GM13976 (cell line): ENCODE results near the gene JDP2.

Source experiments
- DNase-seq: peaks from one replicate; pipeline ENCODE4 v3.0.0; 2012; ENCODE audit warnings: low spot score
- in situ Hi-C: fragments of 300-500 bp; cut with MboI; formaldehyde crosslinking; loops from one replicate; pipeline ENCODE4 v1.12.0; 2022; ENCODE audit warnings: low sequenced_read_pairs, mixed read lengths, inconsistent platforms; ENCODE audit not compliant: unreplicated experiment
- TF ChIP-seq, protein P1 (sequence below): IDR thresholded peaks from 2 replicates; pipeline ENCODE4 v1.5.1; 2012; ENCODE audit warnings: borderline replicate concordance, mild to moderate bottlenecking; ENCODE audit not compliant: insufficient read depth; ENCODE audit errors: extremely low read depth, missing control alignments, control extremely low read depth

Gene JDP2

DNA sequence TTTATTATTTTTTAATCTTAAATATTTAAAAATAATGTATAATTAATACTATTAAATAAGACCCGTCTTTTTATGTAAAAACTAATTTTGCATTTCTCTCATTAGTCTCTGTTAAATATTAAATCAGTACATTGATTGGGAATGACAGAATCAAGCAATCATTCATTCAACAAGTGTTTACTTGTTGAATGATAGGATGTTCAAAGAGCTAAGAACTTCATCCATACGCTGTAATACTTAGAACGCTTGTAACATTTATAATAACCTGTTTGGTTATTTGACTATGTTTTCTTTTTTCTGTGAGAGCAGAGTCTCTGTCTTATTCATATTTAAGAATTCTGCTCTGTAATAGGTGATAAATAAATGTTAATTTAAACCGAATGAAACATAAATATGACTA, 91.6 kb downstream of the JDP2 start:
- in situ Hi-C loops, result no loop called here
- no peak for DNase-seq
- TF ChIP-seq, protein P1, sequence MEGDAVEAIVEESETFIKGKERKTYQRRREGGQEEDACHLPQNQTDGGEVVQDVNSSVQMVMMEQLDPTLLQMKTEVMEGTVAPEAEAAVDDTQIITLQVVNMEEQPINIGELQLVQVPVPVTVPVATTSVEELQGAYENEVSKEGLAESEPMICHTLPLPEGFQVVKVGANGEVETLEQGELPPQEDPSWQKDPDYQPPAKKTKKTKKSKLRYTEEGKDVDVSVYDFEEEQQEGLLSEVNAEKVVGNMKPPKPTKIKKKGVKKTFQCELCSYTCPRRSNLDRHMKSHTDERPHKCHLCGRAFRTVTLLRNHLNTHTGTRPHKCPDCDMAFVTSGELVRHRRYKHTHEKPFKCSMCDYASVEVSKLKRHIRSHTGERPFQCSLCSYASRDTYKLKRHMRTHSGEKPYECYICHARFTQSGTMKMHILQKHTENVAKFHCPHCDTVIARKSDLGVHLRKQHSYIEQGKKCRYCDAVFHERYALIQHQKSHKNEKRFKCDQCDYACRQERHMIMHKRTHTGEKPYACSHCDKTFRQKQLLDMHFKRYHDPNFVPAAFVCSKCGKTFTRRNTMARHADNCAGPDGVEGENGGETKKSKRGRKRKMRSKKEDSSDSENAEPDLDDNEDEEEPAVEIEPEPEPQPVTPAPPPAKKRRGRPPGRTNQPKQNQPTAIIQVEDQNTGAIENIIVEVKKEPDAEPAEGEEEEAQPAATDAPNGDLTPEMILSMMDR, result no peak

DNA sequence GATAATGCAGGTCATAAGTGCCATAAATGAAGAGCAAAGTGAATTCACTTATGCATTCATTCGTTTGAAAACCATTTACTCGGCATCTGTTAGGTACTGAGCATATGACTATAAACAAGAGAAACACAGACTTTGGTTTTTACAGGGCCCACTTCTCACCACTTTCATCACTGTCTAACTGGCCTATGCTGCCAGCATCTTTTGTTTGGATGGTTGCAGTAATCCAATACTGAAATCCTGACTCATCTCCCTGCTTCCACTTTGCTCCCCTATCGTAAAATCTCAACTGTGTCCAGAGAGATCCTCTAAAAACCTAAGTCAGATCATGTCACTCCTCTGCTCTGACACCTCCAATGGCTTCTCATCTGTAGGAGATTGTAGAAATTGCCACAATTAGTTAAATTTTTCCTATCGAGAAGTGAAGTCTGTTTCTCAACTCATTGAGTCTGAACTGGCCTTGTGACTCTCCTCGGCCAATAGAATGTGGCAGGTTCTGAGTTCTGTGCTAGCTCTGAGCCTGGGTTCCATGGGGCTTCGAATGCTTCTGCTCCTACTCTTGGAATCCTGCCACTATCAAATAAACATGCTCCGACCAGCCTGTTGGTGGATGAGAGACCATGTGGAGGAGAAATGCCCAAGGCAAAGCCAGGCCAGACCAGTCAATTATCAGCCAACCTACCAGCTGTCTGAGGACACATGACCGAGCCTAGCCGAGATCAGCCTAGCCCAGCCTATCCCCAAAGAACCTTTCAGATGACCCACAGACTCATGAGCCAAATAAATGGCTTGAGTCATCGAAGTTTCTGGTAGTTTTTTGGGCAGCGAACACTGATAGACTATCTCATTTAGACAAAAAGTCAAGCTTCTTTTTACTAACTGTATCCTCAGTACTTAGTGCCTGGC, 92.3 kb downstream of the JDP2 start:
- no peak for DNase-seq
- TF ChIP-seq, protein P1, result no peak
- in situ Hi-C loops, result no loop called here

DNA sequence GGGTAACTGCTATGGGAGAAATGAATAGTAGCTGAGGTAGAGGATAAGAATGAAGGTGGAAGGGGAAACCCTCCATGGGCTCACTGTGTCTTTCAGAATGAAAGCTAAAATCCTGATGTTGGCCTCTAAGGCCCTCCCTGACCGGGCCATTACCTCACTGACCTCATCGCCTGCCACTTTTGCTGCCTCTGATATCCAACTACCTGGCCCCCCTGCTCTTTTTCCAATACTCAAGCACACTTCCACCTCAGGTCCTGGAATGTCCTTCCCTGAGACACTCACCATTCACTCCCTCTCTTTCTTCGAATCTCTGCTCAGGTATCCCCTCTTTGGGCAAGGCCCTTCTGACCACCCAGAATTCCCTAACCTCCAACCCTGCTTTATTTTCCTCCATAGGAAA, 93.0 kb downstream of the JDP2 start:
- TF ChIP-seq, protein P1, result no peak
- in situ Hi-C loops, result no loop called here
- DNase-seq, result no peak

DNA sequence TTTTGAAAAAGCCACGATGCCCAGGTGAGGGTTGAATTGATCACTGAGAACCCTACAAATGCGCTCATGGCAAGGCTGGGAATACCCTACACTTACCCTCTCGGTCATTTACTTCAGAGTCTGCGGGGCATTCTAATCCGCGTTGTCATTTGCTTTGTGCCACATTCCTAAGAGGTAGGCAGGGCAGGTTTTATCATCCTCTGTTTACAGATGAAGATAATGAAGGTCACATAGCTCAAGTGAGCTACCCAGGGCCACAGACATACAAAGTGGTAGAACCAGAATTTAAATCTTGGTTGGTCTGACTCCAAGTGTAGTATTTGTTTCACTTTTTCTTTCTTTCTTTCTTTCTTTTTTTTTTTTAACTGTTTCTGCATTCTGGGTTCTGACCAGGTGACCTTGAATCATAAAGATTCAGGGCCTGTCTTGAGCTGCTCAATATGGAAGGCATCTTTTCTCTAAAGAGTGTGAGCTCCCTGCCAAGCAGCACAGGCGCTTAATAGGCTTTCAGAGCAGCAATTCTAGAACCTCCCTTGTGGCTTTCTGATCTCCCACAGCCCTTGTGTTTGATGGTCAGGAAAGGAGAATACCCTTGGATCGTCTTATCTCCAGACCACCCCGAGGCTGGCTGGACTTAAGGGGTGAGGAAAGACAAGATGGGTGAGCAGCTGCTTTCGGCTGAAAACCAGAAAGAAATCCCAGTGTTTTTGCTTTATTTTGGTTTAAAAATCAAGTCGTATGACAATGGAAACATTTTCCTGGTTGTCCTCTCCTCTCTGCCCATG, 93.8 kb downstream of the JDP2 start:
- DNase-seq, result no peak
- in situ Hi-C loops, result no loop called here
- TF ChIP-seq, protein P1, result no peak

DNA sequence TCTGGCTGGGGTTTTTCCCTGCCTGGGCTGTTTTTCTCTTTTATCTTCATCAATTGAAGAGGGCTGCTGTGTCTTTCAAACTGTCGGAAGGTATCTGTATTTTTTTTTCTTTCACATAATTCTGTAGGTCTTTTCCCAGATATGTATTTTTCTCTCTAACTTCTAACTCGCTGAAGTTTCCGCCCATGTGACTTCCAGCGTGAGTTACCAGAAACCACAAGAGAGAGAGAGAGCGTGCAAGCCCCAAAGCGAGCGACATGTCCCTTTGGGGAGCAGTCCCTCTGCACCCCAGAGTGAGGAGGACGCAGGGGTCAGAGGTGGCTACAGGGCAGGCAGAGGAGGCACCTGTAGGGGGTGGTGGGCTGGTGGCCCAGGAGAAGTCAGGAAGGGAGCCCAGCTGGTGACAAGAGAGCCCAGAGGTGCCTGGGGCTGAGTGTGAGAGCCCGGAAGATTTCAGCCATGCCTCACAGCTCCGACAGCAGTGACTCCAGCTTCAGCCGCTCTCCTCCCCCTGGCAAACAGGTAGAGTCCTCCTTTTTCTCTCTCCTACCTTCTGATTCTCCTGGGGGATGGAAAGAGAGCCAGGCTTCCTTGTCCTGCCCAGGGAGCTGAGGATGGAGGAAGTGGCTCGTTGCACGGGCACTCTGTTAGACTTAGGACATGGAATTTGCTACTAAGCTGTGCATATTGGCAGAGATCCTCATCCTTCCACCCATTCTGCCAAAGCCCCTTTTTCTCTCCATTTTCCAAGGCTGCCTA, 94.6 kb downstream of the JDP2 start, which contains the start of gene BATF:
Gene BATF, plus strand, starts transcription at position 246 of the 759 bp plus-strand sequence. Its CDS starts 214 bp downstream, at position 460.
- peak; percentile 78 for DNase-seq
- TF ChIP-seq, protein P1, result no peak

GRCh38 chr14:75522983-75523318, 95.1 kb downstream of the JDP2 start:
- DNase-seq, result no peak
- in situ Hi-C loops, result no loop called here
- TF ChIP-seq, protein P1, result no peak

More for the DNA sequence above, 94.6 kb downstream of the JDP2 start, which contains the start of gene BATF:
- in situ Hi-C loops, result no loop called here
